HEK293T (cell line): ENCODE measurements around the gene OSBPL8.
"Not testable (repeated sequence)": the region's sequence is repeated elsewhere in the genome, so short reads cannot be mapped to it uniquely, and the experiment has no call there.

Experiments used
- CTCF ChIA-PET: fragments of 350-600 bp; formaldehyde crosslinking; extraction: SDS; loops from one replicate; lab custom pipeline; 2021; ENCODE audit warnings: antibody characterized with exemption, inconsistent platforms; lab: Yijun Ruan, JAX
- POLR2A ChIA-PET: fragments of 350-600 bp; formaldehyde crosslinking; extraction: SDS; loops from one replicate; lab custom pipeline; 2020; ENCODE audit warnings: antibody characterized with exemption, inconsistent platforms; lab: Yijun Ruan, JAX
- DNase-seq: peaks from one replicate; pipeline ENCODE4 v3.0.0; 2012; ENCODE audit warnings: mixed read lengths; ENCODE audit errors: extremely low spot score
- ARNT ChIP-seq: fragments of 450-650 bp; IDR thresholded peaks from 2 replicates; pipeline ENCODE4 v1.6.1; 2017; ENCODE audit warnings: mild to moderate bottlenecking
- BHLHE40 ChIP-seq: fragments of 450-650 bp; IDR thresholded peaks from 2 replicates; pipeline ENCODE4 v1.6.1; 2016; ENCODE audit warnings: mild to moderate bottlenecking, moderate library complexity, borderline replicate concordance
- CTBP1 ChIP-seq: fragments of 450-650 bp; IDR thresholded peaks from 2 replicates; pipeline ENCODE4 v1.6.1; 2016; ENCODE audit warnings: borderline replicate concordance
- ELF4 ChIP-seq: fragments of 450-650 bp; IDR thresholded peaks from 2 replicates; pipeline ENCODE4 v1.6.1; 2017; ENCODE audit warnings: antibody characterized with exemption
- FOXA1 ChIP-seq: fragments of 450-650 bp; IDR thresholded peaks from 2 replicates; pipeline ENCODE4 v1.6.1; 2016; ENCODE audit warnings: mild to moderate bottlenecking
- FOXK2 ChIP-seq: fragments of 450-650 bp; IDR thresholded peaks from 2 replicates; pipeline ENCODE4 v1.6.1; 2016; ENCODE audit warnings: mild to moderate bottlenecking
- FOXM1 ChIP-seq: fragments of 450-650 bp; IDR thresholded peaks from 2 replicates; pipeline ENCODE4 v1.6.1; 2017; ENCODE audit warnings: mild to moderate bottlenecking, borderline replicate concordance
- HDGF ChIP-seq: fragments of 450-650 bp; IDR thresholded peaks from 2 replicates; pipeline ENCODE4 v1.6.1; 2017; ENCODE audit warnings: antibody characterized with exemption, borderline replicate concordance
- L3MBTL2 ChIP-seq: fragments of 450-650 bp; conservative IDR thresholded peaks from 2 replicates; pipeline ENCODE4 v1.6.1; 2016; ENCODE audit warnings: mild to moderate bottlenecking
- LEF1 ChIP-seq: fragments of 450-650 bp; IDR thresholded peaks from 2 replicates; pipeline ENCODE4 v1.6.1; 2017; ENCODE audit warnings: mild to moderate bottlenecking, borderline replicate concordance
- NFRKB ChIP-seq: fragments of 450-650 bp; IDR thresholded peaks from 2 replicates; pipeline ENCODE4 v1.6.1; 2016; ENCODE audit warnings: mild to moderate bottlenecking, moderate library complexity
- PKNOX1 ChIP-seq: fragments of 450-650 bp; IDR thresholded peaks from 2 replicates; pipeline ENCODE4 v1.6.1; 2016
- SP1 ChIP-seq: fragments of 450-650 bp; IDR thresholded peaks from 2 replicates; pipeline ENCODE4 v1.6.1; 2017
- SUZ12 ChIP-seq: fragments of 450-650 bp; IDR thresholded peaks from 2 replicates; pipeline ENCODE4 v1.6.1; 2016; ENCODE audit warnings: mild to moderate bottlenecking
- TARDBP ChIP-seq: fragments of 450-650 bp; IDR thresholded peaks from 2 replicates; pipeline ENCODE4 v1.6.1; 2016
- ZNF384 ChIP-seq: fragments of 450-650 bp; IDR thresholded peaks from 2 replicates; pipeline ENCODE4 v1.6.1; 2016

Gene OSBPL8

GRCh38 chr12:76523408-76523807 lies 36.2 kb downstream of the OSBPL8 start:
- no peak for DNase-seq
- no peak for TF ChIP-seq BHLHE40
- no peak for TF ChIP-seq NFRKB
- TF ChIP-seq FOXA1 = no peak
- no peak for TF ChIP-seq SUZ12
- TF ChIP-seq LEF1 = no peak
- no peak for TF ChIP-seq TARDBP
- TF ChIP-seq ELF4 = no peak
- no peak for TF ChIP-seq FOXM1
- TF ChIP-seq HDGF = no peak
- no peak for TF ChIP-seq L3MBTL2
- ChIA-PET CTCF (no interaction called here), POLR2A (no interaction called here)

GRCh38 chr12:76520348-76520747 lies 39.2 kb downstream of the OSBPL8 start:
- no peak for DNase-seq
- ChIA-PET CTCF (no interaction called here), POLR2A (no interaction called here)
- TF ChIP-seq SUZ12 (no peak), NFRKB (no peak), TARDBP (no peak), PKNOX1 (no peak)

DNA sequence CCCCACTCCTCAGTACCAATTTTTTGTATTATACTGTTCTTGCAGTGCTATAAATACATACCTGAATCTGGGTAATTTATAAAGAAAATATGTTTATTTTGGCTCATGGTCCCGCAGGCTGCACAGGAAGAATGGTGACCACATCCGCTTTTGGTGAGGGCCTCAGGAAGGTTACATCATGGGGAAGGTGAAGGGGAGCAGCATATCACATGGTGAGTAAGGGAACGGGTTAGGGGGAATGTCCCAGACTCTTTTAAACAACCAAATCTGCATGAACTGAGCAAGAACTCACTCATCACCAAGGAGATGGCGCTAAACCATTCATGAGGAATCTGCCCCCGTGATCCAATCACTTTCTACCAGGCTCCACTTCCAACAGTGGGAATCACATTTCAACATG lies 40.0 kb downstream of the OSBPL8 start:
- ChIA-PET CTCF (no interaction called here), POLR2A (no interaction called here)
- no peak for DNase-seq
- TF ChIP-seq TARDBP (no peak), FOXK2 (no peak), PKNOX1 (no peak), ARNT (no peak), ZNF384 (no peak), SP1 (no peak)

DNA sequence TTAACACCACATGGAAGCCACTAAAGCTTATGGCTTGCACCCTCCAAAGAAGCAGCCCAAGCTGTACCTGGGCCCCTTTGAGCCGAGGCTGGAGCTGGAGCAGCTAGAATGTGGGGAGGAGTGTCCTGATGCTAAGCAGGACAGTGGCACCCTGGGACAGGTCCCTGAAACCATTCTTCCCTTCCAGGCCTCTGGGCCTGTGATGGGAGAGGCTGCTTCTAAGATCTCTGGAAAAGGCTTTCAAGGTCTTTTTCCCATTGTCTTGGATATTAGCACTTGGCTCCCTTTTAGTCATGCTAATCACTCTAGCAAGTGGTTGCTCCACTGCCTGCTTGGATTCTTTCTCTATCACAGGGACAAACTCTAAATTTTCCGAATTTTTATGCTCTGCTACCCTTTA lies 40.9 kb downstream of the OSBPL8 start:
- no peak for DNase-seq
- ChIA-PET CTCF (no interaction called here), POLR2A (no interaction called here)
- TF ChIP-seq L3MBTL2 (no peak), FOXA1 (no peak), HDGF (no peak)

- no peak for TF ChIP-seq FOXM1
- TF ChIP-seq CTBP1 = no peak
- no peak for TF ChIP-seq FOXA1
- TF ChIP-seq HDGF = no peak
- ChIA-PET CTCF (no interaction called here), POLR2A (no interaction called here)
- DNase-seq = no peak
These were observed 44.3 kb downstream of the OSBPL8 start for GRCh38 chr12:76515271-76515670.

DNA sequence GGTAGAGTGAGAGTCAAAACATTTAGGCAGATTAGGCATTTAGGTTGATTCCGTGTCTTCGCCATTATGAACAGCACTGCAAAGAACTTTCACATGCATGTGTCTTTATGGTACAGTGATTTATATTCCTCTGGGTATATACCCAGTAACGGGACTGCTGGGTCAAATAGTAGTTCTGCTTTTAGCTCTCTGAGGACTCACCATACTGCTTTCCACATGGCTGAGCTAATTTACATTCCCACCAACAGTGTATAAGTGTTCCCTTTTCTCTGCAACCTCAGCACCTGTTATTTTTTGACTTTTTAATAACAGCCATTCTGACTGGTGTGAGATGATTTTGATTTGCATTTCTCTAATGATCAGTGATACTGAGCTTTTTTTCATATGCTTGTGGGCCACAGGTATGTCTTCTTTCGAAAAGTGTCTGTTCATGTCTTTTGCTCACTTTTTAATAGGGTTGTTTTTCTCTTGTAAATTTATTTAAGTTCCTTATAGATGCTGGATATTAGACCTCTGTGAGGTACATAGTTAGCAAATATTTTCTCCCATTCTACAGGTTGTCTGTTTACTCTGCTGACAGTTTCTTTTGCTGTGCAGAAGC lies 48.4 kb downstream of the OSBPL8 start:
- CTCF ChIA-PET, DNase-seq, POLR2A ChIA-PET: not testable (repeated sequence)

DNA sequence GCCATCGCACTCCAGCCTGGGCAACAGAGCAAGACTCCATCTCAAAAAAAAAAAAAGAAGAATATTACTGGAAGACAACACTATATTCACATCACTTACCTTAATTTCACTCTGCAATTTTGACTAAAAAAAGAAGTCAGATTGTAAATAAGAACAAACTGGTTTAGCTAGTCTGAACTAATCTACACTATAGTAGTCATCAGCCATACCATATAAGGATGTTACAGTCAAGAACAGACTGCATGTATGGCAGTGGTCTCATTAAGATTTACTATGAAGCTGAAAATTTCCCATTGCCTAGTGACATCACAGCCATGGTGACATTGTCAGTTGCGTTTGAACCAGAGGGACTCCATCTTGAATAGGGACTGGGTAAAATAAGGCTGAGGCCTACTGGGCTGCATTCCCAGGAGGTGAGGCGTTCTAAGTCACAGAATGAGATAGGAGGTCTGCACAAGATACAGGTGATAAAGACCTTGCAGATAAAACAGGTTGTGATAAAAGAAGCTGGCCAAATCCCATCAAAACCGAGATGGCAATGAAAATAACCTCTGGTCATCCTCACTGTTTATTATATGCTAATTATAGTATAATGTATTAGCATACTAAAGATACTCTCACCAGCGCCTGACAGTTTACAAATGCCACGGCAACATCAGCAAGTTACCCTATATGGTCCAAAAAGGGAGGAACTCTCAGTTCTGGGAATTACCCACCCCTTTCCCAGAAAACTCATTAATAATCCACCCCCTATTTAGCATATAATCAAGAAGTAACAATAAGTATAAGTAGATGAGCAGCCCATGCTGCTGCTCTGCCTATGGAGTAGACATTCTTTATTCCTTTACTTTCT lies 51.2 kb downstream of the OSBPL8 start:
- ChIA-PET POLR2A (no interaction called here), CTCF (no interaction called here)
- TF ChIP-seq SP1 (no peak), ELF4 (no peak), HDGF (no peak), NFRKB (no peak), BHLHE40 (no peak), FOXA1 (no peak), TARDBP (no peak)
- DNase-seq = no peak

- ChIA-PET CTCF (no interaction called here), POLR2A (no interaction called here)
- TF ChIP-seq PKNOX1 (no peak), SP1 (no peak), ELF4 (no peak), SUZ12 (no peak)
- DNase-seq = no peak
These were observed 53.4 kb downstream of the OSBPL8 start for GRCh38 chr12:76506149-76506548.
